HepG2 (cell line): ENCODE measurements around the gene NCOA6.

Experiments used
- MTA3 ChIP-seq: sonication (generic); formaldehyde crosslinking; IDR thresholded peaks from 2 replicates; pipeline ENCODE4 v1.4.0; 2020; ENCODE audit warnings: missing genetic modification reagents
- ZNF24 ChIP-seq: fragments of 450-650 bp; IDR thresholded peaks from 2 replicates; pipeline ENCODE4 v1.6.1; 2017; ENCODE audit warnings: antibody characterized with exemption, mild to moderate bottlenecking
- ZSCAN30 ChIP-seq: sonication (generic); formaldehyde crosslinking; IDR thresholded peaks from 2 replicates; pipeline ENCODE4 v1.5.0; 2020; ENCODE audit warnings: mild to moderate bottlenecking, missing genetic modification reagents

GRCh38 chr20:34703061-34703423 lies 122.4 kb downstream of the NCOA6 start:
- TF ChIP-seq ZNF24 (no peak), MTA3 (CRISPR knock-in tag) (no peak), ZSCAN30 (CRISPR knock-in tag) (no peak)
